Neural cell (in vitro differentiated cells): ENCODE measurements around the gene ANKRD2.

Source experiments
- CTCF ChIP-seq: fragments of 450-650 bp; IDR thresholded peaks from 2 replicates; pipeline ENCODE4 v1.5.1; 2014; ENCODE audit warnings: antibody characterized with exemption, mild to moderate bottlenecking, moderate library complexity; ENCODE audit not compliant: poor library complexity, severe bottlenecking
- EP300 ChIP-seq: fragments of 450-650 bp; conservative IDR thresholded peaks from 2 replicates; pipeline ENCODE4 v1.6.1; 2014; ENCODE audit warnings: antibody characterized with exemption, mild to moderate bottlenecking, moderate library complexity; ENCODE audit not compliant: poor library complexity, severe bottlenecking

- TF ChIP-seq EP300 (no peak), CTCF (no peak)
Measured at GRCh38 chr10:97525086-97525485, 47.5 kb upstream of the ANKRD2 start.
